PFSK-1 (cell line): ENCODE measurements around the gene PHLDA3.

Experiments used
- FOXP2 ChIP-seq: optimal IDR thresholded peaks from 2 replicates; pipeline ENCODE3; 2011; ENCODE audit warnings: borderline replicate concordance, control low read depth, inconsistent platforms; ENCODE audit not compliant: insufficient read depth; ENCODE audit errors: extremely low read length, extremely low read depth
- POLR2AphosphoS5 ChIP-seq: IDR thresholded peaks from 2 replicates; pipeline ENCODE4 v1.6.1; 2012; ENCODE audit warnings: low read depth, mild to moderate bottlenecking, control low read depth, low read length, moderate library complexity
- SIN3A ChIP-seq: IDR thresholded peaks from 2 replicates; pipeline ENCODE4 v1.6.1; 2012; ENCODE audit warnings: mild to moderate bottlenecking, low read length, moderate library complexity, borderline replicate concordance; ENCODE audit not compliant: insufficient read depth
- TAF1 ChIP-seq: IDR thresholded peaks from 2 replicates; pipeline ENCODE4 v1.6.1; 2012; ENCODE audit warnings: low read length, control low read depth, borderline replicate concordance; ENCODE audit not compliant: insufficient read depth
- TF ChIP-seq, protein P1 (sequence below), 2 experiments: IDR thresholded peaks; 2 replicates each; pipeline versions ENCODE4 v1.6.1 to v1.8.0; 2011 to 2012; ENCODE audit warnings: low read depth in 2 of 2, low read length in 2 of 2, control low read depth in 1 of 2, inconsistent platforms in 1 of 2, mild to moderate bottlenecking in 1 of 2, moderate library complexity in 1 of 2; ENCODE audit not compliant: insufficient read depth in 1 of 2

The PHLDA3 gene

DNA sequence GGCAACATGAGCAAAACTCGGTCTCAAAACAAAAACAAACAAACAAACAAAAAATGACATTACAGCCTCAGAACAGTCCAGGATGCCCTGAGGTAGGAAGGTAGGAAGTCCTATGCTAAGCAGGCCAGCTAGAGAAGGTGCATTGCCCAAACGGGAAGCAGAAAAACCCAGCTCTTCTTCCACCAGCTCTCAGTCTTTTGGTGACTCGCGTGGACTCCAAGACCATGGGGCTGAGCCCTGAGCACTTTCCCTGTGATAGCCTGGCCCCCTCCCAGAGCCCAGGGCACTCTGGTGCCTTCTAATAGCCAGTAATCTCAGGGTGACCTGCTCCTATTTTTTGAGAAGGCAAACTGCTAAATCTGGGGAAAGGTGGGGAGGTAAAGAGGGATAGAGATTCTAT, 16.1 kb downstream of the PHLDA3 start:
- TF ChIP-seq TAF1 (no peak), FOXP2 (no peak), SIN3A (no peak), POLR2AphosphoS5 (no peak)
- TF ChIP-seq, protein P1, sequence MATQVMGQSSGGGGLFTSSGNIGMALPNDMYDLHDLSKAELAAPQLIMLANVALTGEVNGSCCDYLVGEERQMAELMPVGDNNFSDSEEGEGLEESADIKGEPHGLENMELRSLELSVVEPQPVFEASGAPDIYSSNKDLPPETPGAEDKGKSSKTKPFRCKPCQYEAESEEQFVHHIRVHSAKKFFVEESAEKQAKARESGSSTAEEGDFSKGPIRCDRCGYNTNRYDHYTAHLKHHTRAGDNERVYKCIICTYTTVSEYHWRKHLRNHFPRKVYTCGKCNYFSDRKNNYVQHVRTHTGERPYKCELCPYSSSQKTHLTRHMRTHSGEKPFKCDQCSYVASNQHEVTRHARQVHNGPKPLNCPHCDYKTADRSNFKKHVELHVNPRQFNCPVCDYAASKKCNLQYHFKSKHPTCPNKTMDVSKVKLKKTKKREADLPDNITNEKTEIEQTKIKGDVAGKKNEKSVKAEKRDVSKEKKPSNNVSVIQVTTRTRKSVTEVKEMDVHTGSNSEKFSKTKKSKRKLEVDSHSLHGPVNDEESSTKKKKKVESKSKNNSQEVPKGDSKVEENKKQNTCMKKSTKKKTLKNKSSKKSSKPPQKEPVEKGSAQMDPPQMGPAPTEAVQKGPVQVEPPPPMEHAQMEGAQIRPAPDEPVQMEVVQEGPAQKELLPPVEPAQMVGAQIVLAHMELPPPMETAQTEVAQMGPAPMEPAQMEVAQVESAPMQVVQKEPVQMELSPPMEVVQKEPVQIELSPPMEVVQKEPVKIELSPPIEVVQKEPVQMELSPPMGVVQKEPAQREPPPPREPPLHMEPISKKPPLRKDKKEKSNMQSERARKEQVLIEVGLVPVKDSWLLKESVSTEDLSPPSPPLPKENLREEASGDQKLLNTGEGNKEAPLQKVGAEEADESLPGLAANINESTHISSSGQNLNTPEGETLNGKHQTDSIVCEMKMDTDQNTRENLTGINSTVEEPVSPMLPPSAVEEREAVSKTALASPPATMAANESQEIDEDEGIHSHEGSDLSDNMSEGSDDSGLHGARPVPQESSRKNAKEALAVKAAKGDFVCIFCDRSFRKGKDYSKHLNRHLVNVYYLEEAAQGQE (IDR thresholded peaks at IDR 0.05; ENCODE audit: insufficient read depth in 1 of 2, low read depth in 2 of 2, low read length in 2 of 2) = no peak

GRCh38 chr1:201450721-201451291, 18.2 kb downstream of the PHLDA3 start:
- TF ChIP-seq POLR2AphosphoS5 (no peak), FOXP2 (peak; percentile 29)

DNA sequence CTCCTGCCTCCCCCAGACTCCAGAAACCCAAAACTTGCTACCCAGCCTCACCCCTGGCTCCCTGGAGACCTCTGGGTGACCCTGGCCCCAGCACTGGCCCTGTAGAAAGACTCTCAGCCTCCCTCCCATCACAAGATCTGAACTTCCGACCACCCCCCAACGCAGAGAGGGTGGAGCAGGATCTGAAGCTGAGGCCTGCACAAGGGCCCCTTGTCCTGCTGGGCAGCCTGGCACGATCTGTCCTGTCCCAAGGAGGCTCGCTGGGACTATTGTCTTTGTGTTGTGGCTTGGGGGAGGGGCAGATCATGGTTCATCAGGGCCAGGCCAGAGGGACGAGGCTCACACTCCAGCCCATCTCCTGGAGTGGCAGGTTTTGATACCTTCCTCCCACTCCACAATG, 20.0 kb downstream of the PHLDA3 start:
- TF ChIP-seq TAF1 (no peak), FOXP2 (no peak), SIN3A (no peak), POLR2AphosphoS5 (no peak)

DNA sequence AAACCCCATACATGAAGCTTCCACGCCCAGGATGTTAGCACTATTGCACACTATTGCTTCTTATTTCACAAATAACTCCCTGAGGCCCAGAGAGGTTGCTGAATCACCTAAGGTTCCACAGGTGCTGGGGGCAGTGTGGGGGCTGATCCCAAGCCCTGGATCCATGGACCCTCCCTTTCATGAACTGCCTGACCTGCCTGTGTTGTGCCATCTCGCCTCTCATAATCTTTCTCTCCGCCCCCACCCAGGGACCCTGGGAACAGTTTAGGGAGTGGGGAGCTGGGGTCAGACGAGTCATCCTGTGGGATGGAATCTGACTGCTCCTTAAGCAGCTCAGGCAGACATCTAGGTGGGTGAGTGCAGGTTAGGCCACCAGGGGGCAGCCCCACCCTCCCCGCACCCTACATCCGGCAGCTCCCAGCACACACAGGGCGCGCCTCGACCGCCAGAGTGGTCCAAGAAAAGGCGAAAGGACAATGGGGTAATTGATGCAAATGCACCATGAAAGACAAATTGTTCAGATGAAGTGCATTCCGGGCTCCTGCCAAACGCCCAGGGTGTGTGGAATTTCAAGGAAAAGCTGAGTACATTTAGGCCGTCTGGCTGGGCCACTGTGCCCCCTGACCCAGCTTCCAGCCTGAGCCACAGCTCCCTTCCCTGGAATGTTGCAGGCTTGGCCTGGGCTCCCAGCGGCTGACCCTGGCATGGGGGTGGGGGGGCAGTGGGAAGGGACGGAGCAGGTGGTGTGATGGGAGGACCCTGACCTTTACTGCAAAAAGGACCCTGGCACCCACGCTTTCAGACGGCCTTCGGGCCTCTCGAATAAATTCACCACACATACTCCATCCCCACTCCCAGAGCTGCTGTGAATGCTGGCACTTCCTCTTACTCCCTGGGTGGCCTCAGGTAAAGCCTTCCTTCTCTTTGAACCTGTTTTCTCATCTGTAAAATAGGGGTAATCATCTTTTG, 20.8 kb downstream of the PHLDA3 start:
- TF ChIP-seq POLR2AphosphoS5 = no peak
- TF ChIP-seq TAF1 = no peak
- no peak for TF ChIP-seq FOXP2
- TF ChIP-seq, protein P1 (IDR thresholded peaks at IDR 0.05; ENCODE audit: insufficient read depth in 1 of 2, low read depth in 2 of 2, low read length in 2 of 2) = no peak
- no peak for TF ChIP-seq SIN3A

DNA sequence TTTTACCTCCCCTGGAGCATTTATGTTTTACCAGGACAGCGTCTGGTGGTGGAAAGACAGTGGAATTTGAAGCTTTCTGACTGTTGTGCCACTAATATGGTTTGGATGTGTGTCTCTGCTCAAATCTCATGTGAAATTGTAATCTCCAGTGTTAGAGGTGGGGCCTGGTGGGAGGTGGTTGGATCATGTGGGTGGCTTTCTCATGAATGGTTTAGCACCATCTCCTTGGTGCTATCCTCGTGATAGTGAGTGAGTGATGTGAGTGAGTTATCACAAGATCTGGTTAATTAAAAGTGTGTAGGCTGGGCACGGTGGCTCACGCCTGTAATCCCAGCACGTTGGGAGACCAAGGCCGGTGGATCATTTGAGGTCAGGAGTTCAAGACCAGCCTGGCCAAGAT, 23.7 kb downstream of the PHLDA3 start:
- TF ChIP-seq POLR2AphosphoS5 (no peak), TAF1 (no peak), SIN3A (no peak), FOXP2 (no peak)
- TF ChIP-seq, protein P1 (IDR thresholded peaks at IDR 0.05; ENCODE audit: insufficient read depth in 1 of 2, low read depth in 2 of 2, low read length in 2 of 2) = no peak
